NCI-H2171 treated with DMSO at 0.1 percent for 48 hours (cell line): Measurements from ENCODE around the gene LDHA.

Experiments used
- DNase-seq: peaks from one replicate; lab custom pipeline; 2025; lab: John Stamatoyannopoulos, UW

The LDHA gene

DNA sequence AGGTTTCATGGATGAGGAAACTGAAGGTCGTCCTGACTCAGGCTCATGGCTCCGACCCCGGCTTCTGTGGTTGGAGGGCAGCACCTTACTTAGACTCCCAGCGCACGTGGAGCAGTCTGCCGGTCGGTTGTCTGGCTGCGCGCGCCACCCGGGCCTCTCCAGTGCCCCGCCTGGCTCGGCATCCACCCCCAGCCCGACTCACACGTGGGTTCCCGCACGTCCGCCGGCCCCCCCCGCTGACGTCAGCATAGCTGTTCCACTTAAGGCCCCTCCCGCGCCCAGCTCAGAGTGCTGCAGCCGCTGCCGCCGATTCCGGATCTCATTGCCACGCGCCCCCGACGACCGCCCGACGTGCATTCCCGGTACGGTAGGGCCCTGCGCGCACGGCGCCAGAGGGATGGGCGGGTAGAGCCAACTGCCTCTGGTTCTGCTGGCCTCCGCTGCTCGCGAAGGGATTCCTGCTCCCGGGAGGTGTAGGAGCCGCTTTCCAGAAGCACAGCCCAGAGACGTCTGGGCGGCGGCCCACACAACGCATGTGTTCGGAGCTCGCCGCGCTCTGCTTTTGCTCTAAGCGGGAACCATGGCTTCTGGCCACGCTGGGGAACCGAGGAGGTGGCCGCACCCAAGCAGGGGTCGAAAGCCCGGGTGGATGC is at the start of gene LDHA:
TSS of gene LDHA (plus strand) at position 289 of the 653 bp plus-strand sequence. CDS start 2,280 bp downstream, outside the sequence.
- DNase-seq = peak; percentile 77

DNA sequence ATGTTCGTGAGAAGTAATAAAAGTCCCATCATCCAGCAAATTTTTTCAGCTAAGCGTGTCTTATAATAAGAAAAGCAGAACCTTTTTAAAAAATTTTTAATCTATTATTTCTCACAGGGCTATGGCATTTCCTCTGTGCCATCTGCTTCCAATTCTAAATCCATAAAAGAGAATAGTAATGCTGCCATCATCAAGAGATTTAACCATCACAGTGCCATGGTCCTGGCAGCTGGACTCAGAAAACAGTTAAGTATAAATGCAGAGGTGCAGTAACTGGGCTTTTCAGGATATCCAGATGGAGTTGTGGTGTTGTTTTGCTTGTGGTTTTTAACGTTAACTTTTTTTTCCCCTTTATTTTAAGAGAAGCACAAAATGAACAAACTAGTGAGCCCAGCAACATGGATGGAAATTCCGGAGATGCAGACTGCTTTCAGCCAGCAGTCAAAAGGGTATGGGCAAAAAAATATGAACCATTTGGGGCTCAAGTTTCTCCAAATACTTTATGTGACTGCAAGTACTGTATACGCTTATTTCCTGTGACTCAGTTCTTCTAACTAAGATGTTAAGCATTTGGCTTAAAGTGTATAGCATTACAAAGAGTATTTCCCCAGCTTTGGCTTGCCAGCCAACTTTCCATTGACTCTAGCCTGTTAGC is 46.8 kb upstream of the LDHA start:
- DNase-seq = no peak

DNA sequence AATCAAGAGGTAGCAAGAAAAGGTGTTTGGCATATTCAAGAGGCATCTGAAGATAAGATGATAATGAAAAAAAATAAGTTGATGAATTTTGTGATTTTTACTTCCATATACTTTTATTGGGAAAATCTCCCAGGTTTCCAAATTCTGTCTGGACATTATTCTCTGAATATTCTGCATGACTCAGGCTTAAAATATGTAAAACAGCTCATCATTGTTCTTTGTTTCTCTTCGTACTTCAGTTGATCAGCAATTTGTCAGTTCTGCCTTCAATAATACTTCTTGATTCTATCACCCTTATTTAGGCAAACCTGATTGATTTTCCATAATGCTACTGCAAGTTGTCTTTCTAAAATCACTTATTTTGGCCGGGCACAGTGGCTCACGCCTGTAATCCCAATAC is 41.8 kb upstream of the LDHA start:
- no peak for DNase-seq

DNA sequence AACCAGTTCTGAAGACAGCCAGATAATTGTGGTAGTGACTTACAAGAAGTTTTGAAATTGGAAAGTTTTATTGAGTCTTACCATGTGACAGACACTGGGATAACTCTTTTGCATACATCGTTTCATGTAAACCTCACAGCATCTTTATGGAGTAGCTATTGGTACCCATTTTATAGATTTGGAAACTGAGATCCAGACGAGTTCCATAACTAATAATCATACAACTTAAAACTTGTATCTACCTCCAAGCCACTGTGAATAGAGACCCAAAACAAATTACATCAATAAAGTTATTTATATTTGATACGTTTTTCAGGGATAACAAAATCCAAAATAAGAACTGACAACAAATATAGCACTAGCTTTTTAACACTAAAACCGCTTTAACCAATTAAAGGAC is 35.7 kb upstream of the LDHA start:
- no peak for DNase-seq

DNA sequence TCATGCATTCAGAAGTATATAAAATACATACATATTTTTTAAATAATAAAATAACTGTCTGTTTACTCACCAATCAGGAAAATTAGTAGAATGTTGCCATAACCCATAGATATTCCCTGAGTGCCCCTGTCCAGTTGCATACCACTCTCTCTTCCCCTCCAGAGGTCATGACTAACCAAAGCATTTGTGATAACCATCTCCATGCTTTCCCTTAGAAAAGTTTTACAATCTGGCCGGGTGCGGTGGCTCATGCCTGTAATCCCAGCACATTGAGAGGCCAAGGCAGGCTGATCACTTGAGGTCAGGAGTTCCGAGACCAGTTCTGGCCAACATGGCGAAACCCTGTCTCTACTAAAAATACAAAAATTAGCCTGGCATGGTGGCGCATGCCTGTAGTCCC is 33.2 kb upstream of the LDHA start:
- DNase-seq = no peak

DNA sequence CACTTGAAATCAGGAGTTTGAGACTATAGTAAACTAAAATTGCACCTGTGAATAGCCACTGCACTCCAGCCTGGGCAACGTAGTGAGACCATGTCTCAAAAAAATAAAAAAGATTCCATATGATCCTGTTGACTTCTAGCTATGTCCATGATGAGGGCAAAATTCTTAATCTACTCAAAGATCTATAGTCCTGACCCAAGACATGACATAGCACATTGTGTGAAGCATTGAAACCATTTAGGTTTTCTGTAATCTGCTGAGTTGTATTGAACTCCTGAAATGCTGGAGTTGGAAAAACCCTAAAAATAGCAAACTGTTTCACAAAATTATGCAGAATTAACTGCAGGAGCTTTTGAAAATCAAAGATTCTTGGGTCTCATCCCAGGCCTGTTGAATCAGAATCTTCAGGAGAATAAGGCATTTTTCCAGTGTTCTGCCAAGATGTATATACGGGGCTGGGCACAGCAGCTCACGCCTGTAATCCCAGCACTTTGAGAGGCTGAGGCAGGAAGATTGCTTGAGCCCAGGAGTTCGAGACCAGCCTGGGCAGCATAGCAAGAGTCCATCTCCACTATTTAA is 29.8 kb upstream of the LDHA start:
- DNase-seq = no peak

DNA sequence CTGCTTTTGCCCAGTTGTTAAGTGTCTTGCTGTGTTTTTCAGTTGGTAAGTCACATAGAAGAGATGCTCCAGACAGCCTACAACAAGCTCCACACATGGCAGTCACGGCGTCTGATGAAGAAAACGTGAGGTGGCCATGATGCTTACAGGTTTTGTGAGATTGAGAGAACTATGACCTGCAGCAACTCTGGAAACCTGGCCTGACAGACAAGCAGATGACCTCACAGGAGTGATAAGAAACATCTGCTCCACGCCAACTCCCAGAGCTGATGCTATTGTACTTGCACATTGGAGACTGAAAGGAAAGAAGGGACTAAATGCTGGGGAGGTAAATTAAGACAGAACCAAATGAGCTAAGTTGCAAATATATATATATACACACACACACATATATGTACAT is 28.6 kb upstream of the LDHA start:
- DNase-seq = no peak

DNA sequence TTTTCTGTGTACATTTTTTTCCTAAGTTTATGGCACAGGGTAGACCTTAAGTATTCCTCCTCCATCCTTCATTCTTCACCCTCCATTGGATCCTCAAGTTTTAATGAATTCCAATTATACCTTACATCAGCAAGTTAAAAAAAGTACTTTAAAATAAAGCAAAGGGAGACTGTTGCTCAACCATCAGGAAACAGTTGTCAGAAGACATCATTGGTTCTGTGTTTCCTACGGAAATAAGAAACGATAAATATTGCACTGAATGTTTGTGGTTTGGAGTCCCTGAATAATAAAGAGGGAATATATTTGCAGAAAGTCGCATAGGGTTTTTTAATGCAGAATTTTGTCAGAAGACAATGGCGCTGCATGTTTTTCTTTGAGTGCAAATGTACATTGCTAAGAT is 28.1 kb upstream of the LDHA start:
- no peak for DNase-seq

DNA sequence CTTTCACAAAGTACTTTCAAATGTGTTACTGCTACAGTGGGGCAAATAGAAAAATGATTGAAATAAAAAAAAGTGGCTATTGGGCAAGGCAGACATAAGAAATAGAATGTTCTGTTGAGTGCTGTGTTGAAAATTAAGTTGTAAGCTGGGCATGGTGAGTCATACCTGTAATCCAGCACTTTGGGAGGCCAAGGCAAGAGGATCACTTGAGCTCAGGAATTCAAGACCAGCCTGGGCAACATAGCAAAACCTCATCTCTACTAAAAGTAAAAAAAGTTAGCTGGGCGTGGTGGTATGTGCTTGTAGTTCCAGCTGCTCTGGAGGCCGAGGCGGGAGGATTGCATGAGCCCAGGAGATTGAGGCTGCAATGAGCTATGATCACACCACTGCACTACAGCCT is 26.9 kb upstream of the LDHA start:
- no peak for DNase-seq

DNA sequence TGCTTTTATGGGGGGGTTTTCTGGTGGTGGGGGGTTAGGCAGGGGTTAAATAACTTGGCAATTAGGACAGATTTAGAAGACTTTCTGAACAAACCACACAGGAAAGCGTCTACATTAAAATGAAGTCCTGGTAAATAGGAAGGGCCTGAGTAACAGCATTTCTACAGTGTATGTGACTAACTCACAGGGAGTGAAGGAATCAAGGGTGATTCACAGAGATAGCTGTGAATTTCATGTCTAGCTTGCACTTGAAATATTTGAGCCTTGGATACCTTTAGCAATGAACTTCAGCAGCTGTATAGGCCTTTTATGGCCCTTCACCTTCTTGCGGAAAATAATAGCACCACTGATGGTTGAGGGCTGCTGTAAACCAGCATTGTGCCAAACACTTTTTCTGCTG is 26.1 kb upstream of the LDHA start:
- no peak for DNase-seq

DNA sequence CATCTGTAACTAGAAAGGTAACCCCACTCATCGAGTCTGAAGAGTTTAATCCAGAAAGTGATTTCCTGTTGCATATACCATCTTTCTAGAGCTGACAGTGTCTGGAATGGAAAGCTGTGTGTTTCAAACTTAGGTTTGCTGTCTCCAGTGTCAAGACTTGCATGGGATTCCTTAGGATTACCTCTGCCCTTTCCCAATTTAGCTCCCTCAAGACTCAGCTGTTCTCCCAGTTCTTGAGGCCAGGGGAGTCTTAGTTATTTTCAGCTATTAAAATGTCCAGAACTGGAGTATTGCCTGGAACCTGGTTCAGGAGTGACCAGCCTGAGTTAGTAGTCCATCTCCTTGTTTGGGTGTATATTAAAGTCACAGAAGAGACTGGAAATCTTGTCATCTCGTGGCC is 25.0 kb upstream of the LDHA start:
- no peak for DNase-seq

DNA sequence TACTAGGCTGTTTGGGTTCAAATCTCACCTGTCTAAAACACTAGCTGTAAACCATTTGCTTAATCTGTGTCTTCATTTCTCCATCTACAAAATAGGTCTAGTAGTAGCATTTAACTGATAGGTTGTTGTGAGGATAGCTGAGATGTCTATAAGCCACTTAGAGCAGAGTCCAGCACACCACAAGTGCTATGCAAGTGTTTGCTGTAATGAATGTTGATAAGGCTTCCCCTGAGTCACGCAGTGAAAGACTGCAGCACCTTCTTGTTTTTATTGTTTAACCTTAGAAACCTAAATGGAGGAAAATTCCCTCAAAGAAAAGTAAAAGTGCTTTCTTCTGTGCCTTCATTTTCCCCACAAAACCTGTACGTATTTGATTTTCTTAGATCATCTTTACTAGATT is 23.1 kb upstream of the LDHA start:
- DNase-seq = no peak

DNA sequence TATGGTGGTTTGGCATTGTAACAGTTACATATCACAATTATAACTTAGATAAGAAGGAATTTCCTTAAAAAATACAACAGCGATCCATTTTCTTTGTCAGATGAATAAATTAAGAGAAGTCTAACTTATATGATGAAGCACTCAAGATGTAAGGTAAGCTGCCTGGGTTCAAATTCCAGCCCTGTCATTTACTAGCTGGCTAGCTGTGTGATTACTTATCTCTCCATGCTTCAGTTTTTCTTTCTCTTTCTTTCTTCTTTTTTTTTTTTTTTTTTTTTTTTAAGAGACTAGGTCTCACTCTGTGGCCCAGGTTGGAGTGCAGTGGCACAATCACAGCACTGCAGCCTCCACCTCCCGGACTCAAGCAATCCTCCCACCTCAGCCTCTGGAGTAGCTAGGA is 22.2 kb upstream of the LDHA start:
- DNase-seq = no peak

DNA sequence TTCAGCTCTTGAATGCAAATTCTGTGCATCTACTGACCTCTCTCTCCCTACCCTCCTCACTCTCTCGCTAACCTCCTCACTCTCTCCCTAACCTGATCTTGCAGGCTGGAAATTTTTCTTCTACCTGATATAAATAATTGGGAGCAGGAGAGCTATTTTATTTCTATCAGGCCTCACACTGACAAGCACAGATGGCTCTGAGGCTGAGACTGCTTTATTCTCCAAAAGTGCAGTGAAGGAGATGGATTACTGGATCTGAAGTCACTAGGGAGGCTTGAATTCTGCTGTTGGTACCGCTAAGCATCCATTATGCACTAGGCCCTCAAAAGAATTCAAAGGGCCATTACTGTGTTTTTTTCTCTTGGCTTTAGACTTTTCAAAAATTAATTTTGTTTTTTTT is 19.4 kb upstream of the LDHA start:
- DNase-seq = peak; percentile 11

DNA sequence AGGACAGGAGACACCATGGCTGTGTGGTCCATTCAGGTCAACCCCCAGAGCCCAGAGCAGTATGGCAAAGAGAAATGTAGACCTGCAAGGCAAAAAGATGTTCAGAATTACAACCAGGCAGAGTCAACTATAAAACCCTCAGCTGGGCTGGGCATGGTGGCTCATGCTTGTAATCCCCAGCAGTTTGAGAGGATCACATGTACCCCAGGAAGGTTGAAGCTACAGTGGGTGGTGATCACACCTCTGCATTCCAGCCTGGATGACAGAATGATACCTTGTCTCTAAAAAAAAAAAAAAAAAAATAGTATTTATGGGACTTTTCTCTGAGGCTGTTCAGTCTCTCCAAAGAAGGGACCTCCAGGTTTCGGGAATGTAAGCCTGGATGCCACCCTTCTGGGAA is 18.4 kb upstream of the LDHA start:
- no peak for DNase-seq

DNA sequence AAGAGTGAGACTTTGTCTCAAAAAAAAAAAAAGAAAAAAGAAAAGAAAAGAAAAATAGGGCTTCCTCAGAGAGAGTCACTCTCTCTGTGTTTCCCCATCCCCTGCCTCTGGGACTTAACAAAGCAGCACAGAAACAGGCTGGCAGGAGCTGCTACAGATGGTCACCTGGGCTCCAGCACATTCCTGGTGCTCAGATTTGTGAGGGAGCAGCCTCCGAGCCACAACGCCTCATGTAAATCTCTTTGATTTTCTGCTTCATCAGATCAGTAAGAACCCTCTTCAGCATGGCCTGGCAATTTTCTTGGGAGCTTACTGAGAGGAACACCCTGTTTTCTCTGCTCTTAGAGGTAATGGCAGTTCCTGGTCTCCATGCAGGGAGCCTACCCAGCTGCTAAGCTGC is 15.2 kb upstream of the LDHA start:
- peak; percentile 80 for DNase-seq

DNA sequence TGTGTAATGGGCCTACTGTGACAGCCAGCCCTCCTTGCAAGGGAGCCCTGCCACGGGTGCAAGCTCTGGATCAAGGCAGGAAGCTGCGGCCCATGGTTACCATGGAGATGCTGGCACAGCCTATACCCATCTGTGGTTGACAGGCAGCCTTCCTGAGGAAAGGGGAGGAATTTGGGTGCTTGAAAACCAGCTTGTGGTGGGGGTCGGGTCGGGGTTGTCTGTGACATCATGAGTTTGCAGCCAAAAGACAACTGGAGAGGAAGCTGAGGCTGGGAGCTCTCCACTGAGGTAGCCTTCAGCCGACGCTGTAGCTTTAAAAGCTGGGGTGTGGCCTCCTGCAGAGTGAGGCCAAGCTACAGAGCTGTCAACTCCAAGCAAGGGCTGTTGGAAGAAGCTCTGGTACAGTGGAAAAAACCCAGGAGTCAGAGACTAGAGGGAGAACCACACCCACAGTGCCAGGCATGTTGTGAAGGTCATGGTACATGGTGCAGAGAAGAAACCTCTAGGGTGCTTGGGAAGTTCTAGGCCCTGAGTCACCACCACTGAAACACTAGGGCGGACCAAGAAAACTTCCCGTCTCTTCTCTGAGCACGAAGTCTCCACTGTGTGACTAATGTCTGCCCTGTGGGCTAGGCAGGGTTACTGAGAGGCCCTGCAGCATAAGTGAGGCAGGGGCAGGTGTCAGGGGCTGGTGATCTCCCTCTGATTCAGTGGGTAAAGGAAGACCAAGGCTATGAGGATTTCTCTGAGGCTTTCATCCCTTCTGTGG is 10.8 kb upstream of the LDHA start:
- peak; percentile 1 for DNase-seq

DNA sequence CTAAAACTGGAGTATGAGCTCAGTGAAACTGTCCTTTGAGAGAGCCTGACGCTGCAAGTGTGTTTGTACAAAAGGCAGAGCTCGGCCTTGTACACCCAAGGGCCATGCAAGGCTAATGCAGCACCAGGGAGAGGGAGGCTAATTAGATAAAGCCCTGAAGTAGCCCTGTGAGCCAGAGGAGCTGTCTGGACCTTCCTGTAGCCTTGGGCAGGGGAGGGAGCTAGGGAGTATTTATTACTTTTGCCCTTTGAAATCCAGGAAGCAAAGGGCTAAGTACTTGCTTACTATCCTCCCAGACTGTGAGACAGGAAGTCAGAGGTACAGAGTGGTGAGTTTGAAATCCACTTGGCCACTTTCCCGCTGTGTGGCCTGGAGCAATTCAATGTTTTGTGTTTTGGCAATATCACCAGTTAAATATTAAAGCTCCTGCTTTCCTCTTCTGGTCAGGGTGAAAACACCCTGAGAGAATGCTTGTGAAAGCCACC is 10.2 kb upstream of the LDHA start:
- DNase-seq = no peak

DNA sequence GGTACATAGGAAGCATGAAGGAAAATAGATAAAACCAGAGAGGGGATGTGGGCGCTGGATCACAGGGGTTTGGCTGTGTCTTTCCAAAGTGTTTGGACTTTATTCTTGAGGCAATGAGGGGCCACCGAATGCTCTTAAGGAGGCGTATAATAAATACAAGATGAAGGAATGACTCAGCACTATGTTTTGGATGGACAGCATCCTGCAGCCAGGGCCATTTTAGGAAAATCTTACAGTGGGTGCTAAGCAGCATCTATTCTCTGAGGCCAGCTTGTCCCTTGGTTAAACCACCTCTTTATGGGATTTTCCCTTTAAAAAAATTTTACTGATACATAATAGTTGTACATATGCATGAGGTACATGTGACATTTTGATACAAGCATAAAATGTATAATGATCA is 4.3 kb upstream of the LDHA start:
- no peak for DNase-seq

DNA sequence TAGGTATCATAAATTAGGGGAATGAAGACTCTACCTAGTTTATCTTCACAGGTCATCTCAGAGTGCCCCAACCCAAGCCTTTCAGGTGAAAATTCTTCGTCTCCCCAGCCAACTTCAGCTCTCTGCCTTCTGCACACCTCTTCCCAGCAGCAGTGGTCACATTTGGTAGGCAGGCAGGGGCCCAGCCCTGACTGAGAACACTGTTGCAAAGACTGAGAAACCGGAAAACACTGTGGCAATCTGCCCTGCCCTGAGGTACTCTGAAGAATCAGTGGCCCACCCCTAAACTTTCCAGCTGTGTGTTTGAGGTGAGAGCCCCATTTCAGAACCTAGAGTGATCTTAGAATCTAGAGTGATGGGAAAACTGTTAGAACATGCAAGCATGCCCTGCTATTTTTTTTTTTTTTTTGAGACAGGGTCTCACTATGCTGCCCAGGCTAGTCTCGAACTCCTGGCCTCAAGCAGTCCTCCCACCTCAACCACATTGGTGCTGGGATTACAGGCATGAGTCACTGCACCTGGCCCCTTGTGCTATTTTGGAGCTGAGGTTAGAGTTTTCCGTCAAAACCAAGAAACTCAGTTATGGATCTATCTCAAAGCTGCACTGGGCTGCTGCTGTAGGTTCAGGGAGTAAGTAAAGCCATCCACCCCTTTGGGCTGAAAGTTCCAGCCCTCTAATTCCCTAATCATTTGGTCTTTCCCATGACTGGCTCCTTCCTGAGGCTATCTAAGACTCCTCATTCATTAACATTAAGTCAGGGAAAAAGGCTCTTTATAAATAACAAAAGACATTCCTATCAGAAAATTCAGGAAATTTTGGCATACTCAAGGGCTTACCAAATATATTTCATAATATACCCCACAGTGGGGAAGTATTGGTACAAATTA is 1.7 kb upstream of the LDHA start:
- no peak for DNase-seq

DNA sequence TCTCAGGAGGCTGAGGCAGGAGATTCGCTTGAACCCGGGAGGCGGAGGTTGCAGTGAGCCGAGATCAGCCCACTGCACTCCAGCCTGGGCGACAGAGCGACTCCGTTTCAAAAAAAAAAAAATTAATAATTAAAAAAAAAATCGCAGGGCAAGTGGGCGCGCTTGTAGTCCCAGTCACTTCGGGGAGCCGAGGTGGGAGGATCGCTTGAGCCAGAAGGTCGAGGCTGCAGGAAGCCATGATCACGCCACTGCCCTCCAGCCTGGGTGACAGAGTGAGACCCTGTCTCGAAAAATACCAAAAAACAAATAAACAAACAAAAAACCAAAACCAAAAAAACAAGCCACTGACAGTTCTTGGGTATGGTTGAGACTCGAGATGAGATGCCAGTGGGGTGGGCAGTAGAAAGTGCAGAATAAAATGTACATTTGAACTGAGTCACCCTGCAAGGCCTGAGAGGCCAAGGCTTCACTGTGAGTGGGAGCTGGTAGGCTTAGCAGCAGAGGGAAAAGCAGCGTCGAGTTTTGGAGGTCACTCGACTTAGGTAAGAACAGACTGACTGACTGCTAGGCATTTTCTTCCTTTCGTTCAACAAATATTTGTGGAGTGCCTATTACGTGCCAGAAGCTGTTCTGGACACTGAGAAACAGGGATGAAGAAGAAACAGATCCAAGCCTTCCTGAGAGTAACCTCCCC is 635 bp upstream of the LDHA start:
- DNase-seq = no peak
